RWPE2 (cell line): Measurements from ENCODE around the gene GABRD.

Source experiments
- ATAC-seq: fragments of 200-7000 bp; cut with Tn5 transposase; 3 replicates; pipeline ENCODE4 v1.9.1; 2021; ENCODE audit warnings: low read depth
- DNase-seq: peaks from one replicate; pipeline ENCODE4 v3.0.0-alpha.2; 2020; ENCODE audit warnings: low spot score
- H3K27ac ChIP-seq: fragments of 450-650 bp; 2 replicates; pipeline ENCODE4 v1.5.1; 2017; ENCODE audit warnings: mild to moderate bottlenecking; ENCODE audit not compliant: poor library complexity, severe bottlenecking
- H3K27me3 ChIP-seq: fragments of 250-450 bp; sonication (Bioruptor Pico); 2 replicates; pipeline ENCODE4 v1.5.1; 2021; ENCODE audit warnings: mild to moderate bottlenecking, moderate library complexity; ENCODE audit not compliant: insufficient read depth, poor library complexity, severe bottlenecking
- H3K36me3 ChIP-seq: fragments of 250-450 bp; sonication (Bioruptor Pico); 2 replicates; pipeline ENCODE4 v1.5.1; 2020; ENCODE audit warnings: low read depth, mild to moderate bottlenecking, moderate library complexity
- H3K4me1 ChIP-seq: fragments of 250-450 bp; sonication (Bioruptor Pico); 2 replicates; pipeline ENCODE4 v1.5.1; 2021; ENCODE audit warnings: mild to moderate bottlenecking, moderate library complexity; ENCODE audit not compliant: insufficient read depth, poor library complexity, severe bottlenecking
- H3K4me3 ChIP-seq: fragments of 250-450 bp; sonication (Bioruptor Pico); 2 replicates; pipeline ENCODE4 v1.5.1; 2021; ENCODE audit warnings: mild to moderate bottlenecking, moderate library complexity; ENCODE audit not compliant: severe bottlenecking
- H3K9me3 ChIP-seq: fragments of 250-450 bp; sonication (Bioruptor Pico); 2 replicates; pipeline ENCODE4 v1.5.1; 2021; ENCODE audit warnings: mild to moderate bottlenecking, moderate library complexity; ENCODE audit not compliant: severe bottlenecking
- CTCF ChIP-seq: fragments of 450-650 bp; IDR thresholded peaks from one replicate; pipeline ENCODE4 v1.5.1; 2017; ENCODE audit warnings: mild to moderate bottlenecking, moderate library complexity; ENCODE audit not compliant: poor library complexity, severe bottlenecking

The GABRD gene

DNA sequence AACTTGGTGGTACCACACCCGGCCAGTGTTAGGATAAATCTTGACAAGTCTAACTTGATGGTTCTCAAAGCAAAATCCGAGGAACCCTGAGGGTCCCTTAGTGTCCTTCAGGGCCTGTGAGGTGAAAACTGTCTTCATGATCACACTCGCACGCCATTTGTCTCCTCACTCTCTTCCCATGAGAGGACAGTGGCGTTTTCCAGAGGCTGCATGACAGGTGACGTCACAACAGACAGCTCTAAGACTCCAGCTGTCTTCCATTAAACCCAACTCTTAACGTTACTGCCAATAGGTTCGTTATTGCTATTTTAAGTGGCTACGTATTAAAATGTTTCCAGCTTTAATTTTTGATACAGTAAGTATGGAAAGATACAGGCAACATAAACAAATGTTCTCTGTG is 29.4 kb upstream of the GABRD start:
- H3K4me1 ChIP-seq: no peaks in the 10 kb centered on the region
- no peak for TF ChIP-seq CTCF
- H3K9me3 ChIP-seq: no peaks in the 10 kb centered on the region
- no peak for ATAC-seq
- no peaks in the 10 kb centered on the region for H3K36me3 ChIP-seq
- DNase-seq: no peak
- no peak overlapping the region for H3K27ac ChIP-seq
- no peak overlapping the region for H3K4me3 ChIP-seq
- no peaks in the 10 kb centered on the region for H3K27me3 ChIP-seq

- TF ChIP-seq CTCF: no peak
- H3K4me1 ChIP-seq: no peaks in the 10 kb centered on the region
- H3K36me3 ChIP-seq: no peaks in the 10 kb centered on the region
- H3K27ac ChIP-seq: no peak overlapping the region
- H3K4me3 ChIP-seq: no peak overlapping the region
- DNase-seq: no peak
- H3K27me3 ChIP-seq: no peaks in the 10 kb centered on the region
- ATAC-seq: no peak
- H3K9me3 ChIP-seq: no peaks in the 10 kb centered on the region
Observed at GRCh38 chr1:1990222-1990621, 28.9 kb upstream of the GABRD start.

DNA sequence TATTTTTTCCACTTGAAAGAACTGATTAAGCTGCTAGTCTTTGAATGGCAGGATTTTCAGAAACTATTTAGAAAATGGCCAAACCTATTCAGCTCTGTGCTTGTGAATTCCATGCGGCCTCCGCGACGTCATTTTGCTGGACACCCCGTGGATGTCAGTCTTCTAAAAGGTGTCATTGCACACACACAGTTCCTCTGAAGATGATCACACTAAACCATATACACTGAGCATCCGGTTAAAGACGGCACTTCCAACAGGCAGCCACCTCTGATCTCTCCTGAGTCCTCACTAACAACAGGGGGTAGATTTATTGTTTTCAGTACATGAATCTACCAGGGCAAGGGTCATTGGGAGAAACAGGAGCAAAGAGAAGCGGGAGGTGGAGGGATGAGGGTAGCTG is 24.6 kb upstream of the GABRD start:
- TF ChIP-seq CTCF: no peak
- Histone ChIP-seq H3K27ac (no peak overlapping the region), H3K36me3 (no peaks in the 10 kb centered on the region), H3K4me1 (no peaks in the 10 kb centered on the region), H3K9me3 (no peaks in the 10 kb centered on the region), H3K4me3 (no peak overlapping the region), H3K27me3 (no peaks in the 10 kb centered on the region)
- ATAC-seq (no peak), DNase-seq (no peak)

DNA sequence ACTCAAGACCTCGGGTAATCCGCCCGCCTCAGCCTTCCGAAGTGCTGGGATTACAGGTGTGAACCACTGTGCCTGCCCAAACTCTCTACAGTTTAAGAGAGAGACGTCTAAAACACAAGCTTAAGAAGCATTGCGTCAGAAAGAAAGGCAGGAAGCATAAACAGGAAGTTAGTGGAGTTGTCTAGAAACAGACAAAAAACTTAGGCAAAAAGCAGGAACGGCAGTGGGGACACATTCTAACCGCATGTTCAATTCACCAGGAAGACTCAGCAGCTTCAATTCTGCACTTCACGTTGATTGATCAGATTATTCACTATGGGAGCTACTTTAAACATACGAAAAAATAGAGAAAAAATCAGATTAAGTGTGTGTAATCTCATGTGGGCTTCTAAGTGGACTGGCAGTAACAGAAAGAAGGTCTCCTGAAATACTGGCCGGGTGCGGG is 22.9 kb upstream of the GABRD start:
- Histone ChIP-seq H3K4me3 (no peak overlapping the region), H3K36me3 (no peaks in the 10 kb centered on the region), H3K4me1 (no peaks in the 10 kb centered on the region), H3K27ac (no peak overlapping the region), H3K27me3 (no peaks in the 10 kb centered on the region), H3K9me3 (no peaks in the 10 kb centered on the region)
- no peak for TF ChIP-seq CTCF
- DNase-seq (no peak), ATAC-seq (no peak)

DNA sequence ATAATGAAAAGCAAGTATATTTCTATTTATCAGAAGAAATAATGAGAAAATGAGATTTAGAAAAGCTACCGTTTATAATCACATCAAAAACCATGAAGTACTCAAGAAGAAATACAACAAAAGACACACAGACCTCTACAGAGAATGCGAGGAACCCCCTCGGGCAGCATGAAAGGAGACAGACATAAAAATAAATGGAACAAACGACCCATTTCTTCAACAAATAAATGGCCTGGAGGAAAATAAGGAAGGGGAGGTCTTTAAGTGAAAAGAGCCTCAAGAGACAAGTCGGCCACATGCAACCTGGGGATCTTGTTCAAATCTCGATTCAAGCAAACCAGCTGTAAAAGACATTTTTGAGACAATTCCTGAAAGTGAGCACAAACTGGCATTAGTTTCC is 21.6 kb upstream of the GABRD start:
- H3K4me3 ChIP-seq: no peak overlapping the region
- H3K27me3 ChIP-seq: no peaks in the 10 kb centered on the region
- no peaks in the 10 kb centered on the region for H3K36me3 ChIP-seq
- H3K27ac ChIP-seq: no peak overlapping the region
- H3K4me1 ChIP-seq: peaks cover 5% of the 10 kb centered on the region
- DNase-seq (no peak), ATAC-seq (no peak)
- no peak for TF ChIP-seq CTCF
- H3K9me3 ChIP-seq: no peaks in the 10 kb centered on the region
